ENCODE results near the gene MITF.

Gene MITF

DNA sequence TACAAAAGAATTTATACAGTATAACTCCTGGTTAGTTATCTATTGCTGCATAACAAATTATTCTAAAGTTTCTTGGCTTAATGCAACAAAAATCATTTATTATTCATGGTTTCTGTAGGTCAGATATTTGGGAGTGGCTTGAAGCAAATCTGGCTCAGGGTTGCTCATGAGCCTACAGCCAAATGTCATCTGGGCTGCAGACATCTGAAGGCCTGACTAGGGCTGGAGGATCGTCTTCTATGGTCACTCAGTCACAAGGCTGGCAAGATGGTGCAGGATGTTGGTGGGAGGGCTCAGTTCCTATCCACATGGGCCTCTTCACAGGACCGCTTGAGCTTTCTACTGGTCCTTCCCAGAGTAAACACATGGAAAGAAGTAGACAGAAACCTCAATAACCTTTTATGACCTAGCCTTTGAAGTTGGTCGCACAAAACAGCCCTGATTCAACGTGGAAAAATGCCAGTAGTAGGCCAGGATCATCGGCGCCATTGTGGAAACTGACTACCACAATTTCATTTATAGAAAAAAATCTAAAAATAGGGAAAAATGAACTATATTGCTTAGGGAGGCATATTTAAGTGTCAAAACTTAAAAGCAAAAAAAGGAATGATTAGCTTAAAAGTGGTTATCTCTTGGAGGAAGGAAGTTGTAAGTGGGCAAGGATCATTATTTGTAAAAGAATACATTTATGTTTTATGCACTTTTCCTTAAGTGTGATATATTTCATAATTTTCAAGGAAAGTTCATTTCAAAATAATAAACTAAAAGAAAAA is 9.9 kb upstream of the MITF start:
- DNase-seq, result no peak

DNA sequence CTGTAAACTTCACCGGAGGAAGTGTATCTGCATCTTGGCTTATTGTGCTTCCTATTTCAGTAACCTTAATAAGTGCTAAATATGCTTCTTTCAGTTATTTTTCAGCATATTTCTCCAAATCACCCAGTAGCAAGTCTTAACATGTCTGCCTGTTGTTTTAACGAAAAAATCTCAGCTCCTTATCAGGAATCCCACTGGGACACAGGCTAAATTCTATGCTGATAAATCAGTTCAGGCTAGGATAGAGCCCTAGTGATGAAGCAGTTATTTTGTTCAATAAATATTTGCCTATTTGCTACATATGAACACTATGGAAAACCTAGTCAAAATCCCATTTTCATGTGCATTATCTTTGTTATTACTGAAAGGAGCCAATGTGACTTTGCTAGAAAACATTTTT is 8.2 kb upstream of the MITF start:
- no peak for DNase-seq

DNA sequence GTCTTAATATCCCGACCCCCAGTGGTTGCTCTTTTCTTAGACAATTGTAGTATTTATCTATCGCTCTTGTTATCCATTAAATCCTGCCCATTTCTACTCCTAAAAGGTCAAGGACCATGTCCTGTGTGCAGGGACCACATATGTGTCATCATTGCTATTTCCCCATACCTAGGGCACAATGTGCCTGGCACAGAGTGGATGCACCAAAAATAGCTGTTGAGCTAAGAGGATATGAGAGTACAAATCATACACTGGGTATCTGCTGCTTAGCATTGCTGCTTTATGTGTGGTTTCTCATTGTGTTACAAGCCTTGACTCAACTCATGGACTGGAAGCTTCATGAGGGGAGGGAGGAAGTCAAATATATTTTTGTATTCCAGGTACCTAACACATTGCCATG is 3.4 kb upstream of the MITF start:
- no peak for DNase-seq

DNA sequence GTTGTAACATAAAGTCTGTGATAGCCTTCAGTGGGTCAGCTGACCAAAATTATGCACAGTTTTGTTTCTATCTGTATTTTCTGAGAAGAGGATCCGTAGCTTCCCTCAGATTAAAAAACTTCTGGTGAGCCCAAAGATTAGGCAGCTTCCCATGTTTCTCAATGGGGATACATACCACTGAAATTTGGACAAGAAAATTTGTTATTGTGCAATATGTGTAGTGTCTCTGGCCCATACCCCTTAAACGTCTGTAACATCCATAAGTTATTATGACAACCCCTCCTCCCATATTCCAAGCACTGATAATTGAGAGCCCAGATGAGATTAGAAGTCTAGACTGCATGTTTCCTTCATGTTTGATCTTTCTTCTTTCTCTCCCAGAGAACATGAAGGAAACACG is 1.9 kb upstream of the MITF start:
- DNase-seq, result no peak

DNA sequence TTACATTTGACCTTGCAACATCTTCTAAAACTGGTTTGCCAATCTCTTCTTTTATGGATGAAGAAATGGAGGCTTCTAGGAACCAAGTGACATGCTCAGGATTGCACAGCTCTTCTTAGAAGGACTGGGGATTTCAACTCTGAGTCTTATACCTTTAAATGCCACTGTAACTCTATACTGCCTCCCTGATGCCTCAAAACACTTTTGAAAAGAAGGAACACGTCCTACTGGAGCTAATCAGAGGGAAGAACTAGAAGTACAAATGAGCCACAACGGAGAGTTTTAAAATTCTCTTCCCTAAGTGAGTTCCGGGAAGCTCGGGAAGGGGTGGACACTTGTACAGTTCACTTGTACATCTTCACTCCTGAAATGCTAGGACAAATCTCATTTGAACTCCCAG is 949 bp upstream of the MITF start:
- no peak for DNase-seq

DNA sequence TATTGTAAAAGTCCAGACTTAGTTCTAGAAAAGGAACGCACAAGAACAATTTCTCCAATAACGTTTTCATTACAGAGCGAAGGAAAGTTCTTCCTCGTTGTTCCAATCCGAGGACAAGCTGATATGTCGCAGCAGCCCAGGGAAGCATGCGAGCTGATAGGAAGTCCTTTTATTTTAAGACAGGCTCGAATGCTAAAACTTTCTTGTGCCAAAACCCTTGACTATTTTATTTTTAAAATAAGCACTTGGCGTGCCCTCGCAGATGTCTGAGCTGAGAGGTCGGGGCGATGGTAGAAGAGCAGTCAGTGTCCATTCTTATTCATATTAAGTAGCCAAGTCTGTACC is 433 bp upstream of the MITF start:
- no peak for DNase-seq

DNA sequence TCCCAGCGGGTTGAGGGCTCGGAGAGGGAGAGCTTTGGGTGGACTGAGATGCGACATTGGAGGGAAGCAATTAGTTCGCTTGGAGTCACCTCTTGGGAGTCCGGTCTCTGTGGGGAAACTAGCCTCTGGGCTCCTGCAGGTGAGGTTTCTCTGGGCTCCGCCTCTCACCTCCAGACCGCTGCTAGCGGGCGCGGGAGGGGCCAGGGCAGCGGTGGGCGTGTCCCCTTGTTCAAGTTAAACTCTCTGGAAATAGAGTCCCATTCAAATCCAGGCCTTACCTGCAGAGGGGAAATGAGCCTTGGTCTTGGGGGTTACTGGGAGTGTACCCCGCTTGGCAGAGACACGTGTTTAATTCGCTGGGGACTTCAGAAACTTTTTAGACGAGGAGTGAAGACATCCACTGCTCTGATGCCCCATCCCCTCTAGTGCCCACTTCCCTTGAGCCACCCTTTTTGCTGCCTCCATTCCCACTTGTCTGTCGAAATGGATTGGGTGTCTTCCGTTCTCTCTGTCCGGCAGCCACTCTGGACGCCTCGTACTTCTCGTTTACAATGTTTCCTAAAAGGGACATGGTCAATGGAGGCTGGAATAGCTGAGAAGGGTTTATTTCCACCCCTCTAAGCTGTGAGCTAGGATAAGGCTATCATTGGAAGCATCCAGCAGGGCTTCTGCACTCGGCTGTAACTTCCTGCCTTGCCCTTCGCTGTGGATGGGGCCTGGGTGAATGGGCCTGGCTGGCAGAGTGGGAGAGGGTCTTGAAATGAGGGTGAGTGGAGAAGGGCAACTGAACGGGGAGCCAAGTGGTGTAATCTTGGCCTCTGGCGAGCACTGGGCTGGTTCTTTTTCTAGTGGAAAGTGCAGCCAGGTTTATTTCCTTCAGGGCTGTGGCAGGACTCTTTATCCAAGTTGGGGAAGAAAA is 1.1 kb downstream of the MITF start:
- no peak for DNase-seq

DNA sequence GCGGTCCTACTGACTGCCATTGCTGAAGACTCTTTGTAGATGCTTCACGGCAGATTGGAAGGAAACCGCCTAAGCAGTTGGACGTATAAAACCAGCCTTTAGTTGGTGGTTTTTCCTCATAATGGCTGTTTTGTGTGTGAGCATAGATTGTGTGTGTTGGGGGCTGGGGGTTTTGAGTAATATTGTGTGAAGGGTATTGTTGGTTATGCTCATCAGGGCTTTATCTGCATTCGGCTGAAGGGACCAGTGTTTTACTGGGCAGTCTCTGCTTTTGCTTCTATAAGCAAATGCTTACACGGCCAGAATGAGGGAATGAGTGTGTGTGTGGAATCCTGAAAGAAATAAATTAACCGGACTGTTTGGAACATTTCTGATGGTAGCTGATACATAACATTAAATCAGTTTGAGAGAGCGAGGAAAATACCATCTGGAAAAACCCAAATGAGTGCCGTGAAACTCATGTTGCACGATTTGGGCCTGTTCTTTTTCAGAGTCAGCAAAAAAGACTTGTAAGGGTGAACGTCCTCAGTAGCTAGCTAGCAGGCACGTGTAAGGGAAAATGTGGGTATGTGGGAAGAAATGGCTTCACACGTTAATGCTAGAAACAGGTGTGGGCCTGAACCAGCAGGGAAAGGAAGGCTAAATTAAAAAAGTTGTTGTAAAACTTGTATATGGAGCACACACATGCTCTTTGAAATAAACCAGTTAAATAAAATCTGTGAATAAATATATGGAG is 1.9 kb downstream of the MITF start:
- no peak for DNase-seq

DNA sequence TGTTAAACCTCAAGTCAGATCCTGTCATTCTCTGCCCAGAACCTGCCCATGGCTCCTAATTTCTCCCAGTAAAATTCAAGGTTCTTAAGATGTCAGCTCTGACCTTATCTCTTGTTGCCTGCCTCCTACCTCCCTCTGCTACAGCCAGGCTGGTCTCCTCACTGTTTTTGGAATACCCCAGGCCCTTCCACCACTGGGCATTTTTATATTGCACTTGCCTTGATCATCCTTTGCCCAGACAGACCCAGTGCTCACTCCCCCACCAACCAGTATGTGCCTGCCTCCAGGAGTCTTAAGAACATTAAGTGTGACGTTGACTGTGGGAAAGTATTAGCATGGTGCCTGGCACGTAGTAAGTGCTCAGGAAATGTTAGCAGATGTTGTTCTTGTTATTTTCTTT is 3.1 kb downstream of the MITF start:
- DNase-seq, result no peak

DNA sequence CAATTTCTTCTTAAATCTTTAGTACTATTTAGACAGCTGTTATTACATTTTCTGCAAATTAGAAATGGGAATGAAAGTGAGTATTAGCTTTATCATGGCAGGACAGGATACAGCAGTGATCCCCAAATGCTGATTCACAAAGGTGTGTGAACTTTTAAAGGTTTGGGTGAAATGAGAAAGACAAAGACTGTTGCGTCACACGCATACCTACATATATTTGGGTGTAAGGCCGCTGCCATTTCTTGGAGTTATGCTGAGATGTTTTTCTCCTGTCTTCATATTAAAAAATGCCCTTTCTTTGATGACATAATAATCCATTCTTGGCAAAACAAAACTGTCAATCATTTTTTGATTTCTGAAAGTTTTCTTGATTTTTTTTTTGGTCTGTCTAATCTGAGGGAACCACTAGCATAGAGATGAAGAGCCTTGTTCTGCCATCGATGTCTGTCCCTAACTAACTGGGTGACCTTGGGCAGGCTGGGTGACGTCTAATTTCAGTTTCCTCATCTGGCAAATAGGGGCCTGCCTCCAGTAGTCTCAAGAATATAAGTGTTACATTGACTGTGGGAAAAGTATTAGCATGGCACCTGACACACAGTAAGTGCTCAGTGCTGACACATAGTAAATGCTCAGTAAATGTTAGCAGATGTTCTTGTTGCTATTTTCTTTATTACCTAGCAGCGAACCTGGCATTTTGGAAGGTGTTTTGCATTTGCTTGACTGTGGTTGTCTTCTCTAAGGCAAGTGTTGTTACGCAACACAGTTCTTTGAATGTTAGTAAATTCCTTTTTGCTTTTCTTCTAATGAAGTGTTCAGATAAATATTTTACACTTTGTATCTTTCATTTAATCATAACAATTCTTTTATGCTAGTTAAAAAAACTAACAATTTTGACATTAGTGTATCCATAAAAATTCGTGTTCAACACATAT is 5.0 kb downstream of the MITF start:
- no peak for DNase-seq

DNA sequence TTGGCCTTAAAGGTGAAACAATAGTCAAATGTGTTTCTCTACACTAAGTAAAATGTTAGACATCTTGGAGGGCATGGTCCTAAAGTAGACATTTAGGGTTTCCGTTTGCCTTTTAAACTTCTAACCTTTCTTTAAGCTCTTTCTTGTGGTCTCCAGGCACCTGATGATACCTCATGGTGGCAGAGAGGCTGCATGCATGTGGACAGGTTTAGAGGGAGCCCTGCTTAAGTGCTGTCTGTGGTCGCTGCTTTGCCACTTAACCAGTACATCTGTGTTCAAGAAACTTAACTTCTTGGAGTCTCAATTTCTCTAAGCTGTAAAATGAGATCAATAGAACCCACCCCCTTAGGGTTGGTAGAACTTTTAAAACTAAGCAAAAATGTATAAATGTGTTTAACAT is 6.2 kb downstream of the MITF start:
- DNase-seq, result no peak

DNA sequence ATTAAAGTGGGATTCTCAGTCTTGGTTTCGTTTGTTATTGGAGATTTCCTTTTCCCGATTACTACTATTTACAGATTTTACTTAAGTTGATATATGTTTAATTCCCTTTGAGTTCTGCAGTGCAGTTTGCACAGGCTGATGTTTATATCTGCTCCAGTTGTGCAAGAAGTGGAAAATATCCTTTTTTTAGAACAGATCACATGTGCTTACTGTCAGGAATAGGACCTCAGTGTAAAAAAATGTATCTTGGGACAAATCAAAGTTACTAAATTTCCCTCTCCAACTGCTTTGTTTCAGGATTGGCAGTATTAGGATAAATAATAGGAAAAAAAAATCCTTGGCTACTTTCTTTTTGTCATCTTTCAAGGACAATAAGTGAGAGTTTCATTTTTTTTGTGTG is 6.9 kb downstream of the MITF start:
- DNase-seq, result no peak

DNA sequence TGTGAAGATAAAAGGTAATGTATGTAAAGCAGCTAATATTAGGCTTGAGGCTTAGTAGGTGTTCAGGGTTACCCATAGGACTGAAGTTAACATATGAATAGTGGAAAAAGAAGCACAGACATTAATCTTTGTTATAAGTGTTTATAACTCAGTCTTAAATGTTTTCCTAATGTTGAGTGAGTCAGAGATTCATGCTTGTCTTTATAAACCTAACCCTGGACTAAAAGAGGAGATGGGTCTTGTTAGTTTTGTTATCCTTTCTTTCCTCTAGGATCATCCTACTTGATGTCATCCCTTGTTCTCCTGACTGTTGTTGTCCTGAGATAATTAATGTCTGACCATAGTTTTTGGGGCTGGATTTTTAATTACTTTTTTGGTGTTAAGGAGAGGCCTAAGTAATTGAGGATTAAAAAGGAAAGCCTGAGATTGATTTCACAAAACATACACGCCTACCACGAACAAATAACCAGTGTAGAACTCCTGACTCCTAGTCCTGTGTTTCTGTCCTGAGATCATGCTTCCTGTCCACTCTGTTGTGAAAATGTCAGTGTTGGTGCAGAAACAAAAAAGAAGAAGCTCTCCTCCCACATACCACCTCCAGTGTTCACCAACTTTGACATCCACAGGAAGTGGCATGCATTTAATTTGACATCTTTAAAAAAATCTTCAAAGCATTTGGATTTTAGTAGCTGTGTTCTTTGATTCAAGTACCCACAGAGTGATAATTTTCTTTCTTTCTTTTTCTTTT is 8.4 kb downstream of the MITF start:
- no peak for DNase-seq

DNA sequence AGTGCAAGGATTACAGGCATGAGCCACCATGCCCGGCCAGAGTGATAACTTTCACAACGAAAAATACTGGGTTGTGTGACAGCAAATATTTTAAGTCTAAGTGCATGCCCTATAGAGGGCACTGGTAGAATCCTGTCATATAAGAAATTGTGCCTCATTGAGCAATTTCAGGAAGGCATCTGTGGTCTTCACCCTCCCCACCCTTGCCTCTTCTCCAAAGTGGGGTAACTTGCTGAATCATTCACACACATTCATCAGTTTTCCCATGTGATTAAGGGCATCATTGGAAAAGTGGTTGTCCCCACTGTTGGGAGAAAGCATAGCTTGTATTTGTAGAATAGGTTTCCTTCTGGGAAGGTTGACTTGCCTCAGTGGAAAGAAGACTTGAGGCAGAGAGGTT is 9.2 kb downstream of the MITF start:
- DNase-seq, result no peak

DNA sequence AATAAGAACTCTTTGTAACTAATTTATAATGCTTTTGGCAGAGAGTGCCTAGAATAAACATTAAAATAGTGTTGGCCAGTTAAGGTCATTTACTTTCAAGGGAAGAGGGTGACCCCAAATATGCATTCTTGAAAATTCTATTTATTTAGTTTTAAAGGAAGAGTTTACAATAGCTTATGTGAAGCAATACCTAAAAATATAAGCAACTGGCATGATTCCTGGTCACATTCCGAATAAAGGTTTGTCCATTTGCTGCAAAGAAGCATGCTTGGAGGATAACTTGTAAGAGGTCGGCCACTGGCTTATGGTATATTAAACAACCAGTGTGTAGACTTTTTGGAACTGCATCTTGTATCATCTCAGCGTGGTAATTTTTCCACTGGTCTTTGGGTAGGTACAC is 10.2 kb downstream of the MITF start:
- DNase-seq, result no peak

DNA sequence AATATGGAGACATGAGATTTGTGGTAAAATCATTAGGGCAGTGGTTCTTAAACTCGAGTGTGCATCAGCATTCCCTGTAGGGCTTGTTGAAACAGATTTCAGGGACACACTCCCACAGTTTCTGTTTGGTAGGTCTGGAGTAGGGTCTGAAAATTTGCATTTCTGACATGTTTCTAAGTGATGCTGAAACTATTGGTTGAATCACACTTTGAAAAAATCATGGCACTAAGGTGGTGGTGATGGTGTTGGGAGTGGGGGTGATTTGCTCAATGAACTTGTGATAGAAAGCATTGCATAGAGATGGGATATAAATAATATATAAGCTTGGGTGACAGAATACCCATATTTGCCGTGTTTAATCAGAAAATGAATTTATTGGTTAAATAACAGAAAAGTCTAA is 11.3 kb downstream of the MITF start:
- no peak for DNase-seq

DNA sequence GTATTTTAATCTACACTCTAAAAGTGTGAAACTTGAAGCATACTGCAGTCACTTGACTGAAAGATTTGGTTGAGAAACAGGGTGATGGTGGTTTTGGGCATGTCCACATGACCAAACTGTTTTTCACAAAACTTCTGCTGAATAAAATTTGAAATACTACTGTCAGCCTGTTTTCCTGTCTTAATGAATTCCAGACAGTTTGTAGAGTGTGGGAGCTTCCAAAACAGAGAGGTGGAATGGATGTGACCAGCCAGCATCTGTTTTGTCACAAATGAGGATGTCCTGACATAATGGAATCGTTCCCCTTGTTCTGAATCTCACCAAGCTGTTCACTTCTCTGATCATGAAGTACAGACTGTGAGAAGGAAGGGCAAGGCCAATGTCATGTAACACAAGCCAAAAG is 11.8 kb downstream of the MITF start:
- DNase-seq, result no peak

DNA sequence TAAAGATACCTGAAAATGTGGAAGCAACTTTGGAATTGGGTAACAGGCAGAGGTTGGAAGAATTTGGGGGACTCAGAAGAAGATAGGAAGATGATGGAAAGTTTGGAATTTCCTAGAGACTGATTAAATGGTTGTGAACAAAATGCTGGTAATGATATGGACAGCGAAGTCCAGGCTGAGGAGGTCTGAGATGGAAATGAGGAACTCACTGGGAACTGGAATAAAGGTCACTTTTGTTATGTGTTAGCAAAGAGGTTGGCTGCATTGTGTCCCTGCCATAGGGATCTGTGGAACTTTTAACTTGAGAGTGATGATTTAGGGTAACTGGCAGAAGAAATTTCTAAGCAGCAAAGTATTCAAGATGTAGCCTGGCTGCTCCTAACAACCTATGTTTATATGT is 13.0 kb downstream of the MITF start:
- DNase-seq, result no peak

DNA sequence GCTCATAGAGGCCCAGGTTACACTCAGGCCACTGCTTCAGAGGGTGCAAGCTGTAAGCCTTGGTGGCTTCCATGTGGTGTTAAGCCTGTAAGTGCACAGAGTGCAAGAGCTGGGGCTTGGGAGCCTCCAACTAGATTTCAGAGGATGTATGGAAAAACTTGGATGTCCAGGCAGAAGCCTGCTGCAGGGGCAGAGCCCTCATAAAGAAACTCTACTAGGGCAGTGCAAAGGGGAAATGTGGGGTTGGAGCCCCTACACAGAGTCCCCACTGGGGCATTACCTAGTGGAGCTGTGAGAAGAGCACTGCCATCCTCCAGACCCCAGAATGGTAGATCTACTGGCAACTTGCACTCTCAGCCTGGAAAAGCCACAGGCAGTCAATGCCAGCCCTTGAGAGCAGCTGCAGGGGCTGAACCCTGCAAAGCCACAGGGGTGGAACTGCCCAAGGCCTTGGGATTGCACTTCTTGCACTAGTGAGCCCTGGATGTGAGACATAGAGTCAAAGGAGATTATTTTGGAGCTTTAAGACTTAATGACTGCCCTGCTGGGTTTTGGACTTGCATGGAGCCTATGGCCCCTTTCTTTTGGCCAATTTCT is 14.0 kb downstream of the MITF start:
- no peak for DNase-seq

DNA sequence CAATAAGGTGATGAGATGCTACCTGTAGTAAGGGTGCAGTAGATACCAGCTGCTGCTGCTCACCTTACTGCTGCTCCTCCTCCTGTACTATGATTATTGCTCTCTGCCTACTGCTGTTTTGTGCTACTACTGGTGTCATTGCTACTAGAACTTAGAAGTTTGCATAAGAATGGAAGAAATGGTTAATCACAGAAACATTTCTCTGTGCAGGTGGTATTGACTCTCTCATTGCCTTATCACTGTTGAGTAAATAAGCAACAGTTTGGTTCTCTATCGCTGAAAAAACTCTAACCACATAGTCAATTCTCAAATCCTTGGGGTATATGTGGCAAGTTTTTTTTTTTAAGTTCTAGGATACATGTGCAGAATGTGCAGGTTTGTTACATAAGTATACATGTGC is 16.5 kb downstream of the MITF start:
- no peak for DNase-seq

Data from NCI-H446 treated with DMSO at 0.1 percent for 48 hours (cell line).